Measurements from ENCODE around the gene LRP1B.

DNA sequence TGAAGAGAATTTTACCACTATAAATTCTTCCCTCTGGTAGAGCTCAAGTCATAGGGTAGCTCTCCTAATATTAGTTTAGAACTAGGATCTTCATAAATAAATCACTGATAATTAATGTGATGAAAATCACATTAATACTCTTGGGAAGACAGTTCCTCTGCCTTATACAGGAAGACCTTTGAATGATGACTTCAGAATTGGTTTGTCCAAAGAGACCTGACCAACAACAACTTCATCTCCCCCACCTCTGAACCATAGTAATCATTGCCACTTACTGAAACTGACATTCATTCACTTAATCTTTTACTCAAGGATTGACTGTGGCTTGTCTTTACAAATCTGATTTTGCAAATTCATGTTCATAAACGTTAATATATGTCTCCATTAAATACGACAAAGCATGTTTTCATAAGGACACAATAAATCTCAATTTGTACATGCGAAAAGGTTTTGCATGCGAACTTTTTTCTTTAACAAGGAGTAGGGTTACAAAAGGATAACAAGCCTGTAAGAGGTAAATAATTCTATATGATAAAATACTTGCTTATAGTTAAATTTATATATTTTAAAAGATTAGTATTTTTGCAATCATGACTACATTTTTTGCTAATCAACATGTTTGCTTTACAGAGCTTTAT lies 61.4 kb downstream of the LRP1B start:
- TF ChIP-seq, protein P1, sequence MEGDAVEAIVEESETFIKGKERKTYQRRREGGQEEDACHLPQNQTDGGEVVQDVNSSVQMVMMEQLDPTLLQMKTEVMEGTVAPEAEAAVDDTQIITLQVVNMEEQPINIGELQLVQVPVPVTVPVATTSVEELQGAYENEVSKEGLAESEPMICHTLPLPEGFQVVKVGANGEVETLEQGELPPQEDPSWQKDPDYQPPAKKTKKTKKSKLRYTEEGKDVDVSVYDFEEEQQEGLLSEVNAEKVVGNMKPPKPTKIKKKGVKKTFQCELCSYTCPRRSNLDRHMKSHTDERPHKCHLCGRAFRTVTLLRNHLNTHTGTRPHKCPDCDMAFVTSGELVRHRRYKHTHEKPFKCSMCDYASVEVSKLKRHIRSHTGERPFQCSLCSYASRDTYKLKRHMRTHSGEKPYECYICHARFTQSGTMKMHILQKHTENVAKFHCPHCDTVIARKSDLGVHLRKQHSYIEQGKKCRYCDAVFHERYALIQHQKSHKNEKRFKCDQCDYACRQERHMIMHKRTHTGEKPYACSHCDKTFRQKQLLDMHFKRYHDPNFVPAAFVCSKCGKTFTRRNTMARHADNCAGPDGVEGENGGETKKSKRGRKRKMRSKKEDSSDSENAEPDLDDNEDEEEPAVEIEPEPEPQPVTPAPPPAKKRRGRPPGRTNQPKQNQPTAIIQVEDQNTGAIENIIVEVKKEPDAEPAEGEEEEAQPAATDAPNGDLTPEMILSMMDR (IDR thresholded peaks at IDR 0.05) = no peak
- no peak for TF ChIP-seq POLR2A (IDR thresholded peaks at IDR 0.05)

Data from thyroid gland (tissue), 4 donors.